Activated CD8-positive, alpha-beta T cell treated with anti-CD3 and anti-CD28 coated beads for 36 hours (primary cell): ENCODE measurements around the gene LRMDA. TPM values are rescaled to one million over a fixed set of nuclear protein-coding genes. Genes with fewer than 3 reads are reported as not detected.

Experiments used
- ATAC-seq: fragments of 200-7000 bp; cut with Tn5 transposase; one replicate; pipeline ENCODE4 v1.10.0; 2021; ENCODE audit warnings: mild to moderate bottlenecking, moderate library complexity
- CTCF ChIA-PET: fragments of 350-600 bp; sonication (Branson Sonifier 250); formaldehyde crosslinking; loops from one replicate; lab custom pipeline; 2021; ENCODE audit warnings: antibody characterized with exemption; lab: Charles Lee
- POLR2A ChIA-PET: fragments of 350-600 bp; sonication (Branson Sonifier 250); formaldehyde crosslinking; loops from one replicate; lab custom pipeline; 2021; ENCODE audit warnings: antibody characterized with exemption; lab: Charles Lee
- DNase-seq: peaks from one replicate; pipeline ENCODE4 v3.0.0-alpha.2; 2020
- H3K27ac Mint-ChIP-seq: one replicate; pipeline ENCODE4 v1.8.0; 2021; ENCODE audit warnings: mild to moderate bottlenecking, mixed read lengths
- H3K27me3 Mint-ChIP-seq: one replicate; pipeline ENCODE4 v1.8.0; 2021; ENCODE audit warnings: mixed read lengths
- H3K36me3 Mint-ChIP-seq: one replicate; pipeline ENCODE4 v1.8.0; 2021; ENCODE audit warnings: low read depth, mixed read lengths
- H3K4me1 Mint-ChIP-seq: one replicate; pipeline ENCODE4 v1.8.0; 2021; ENCODE audit warnings: low read depth, mixed read lengths
- H3K4me3 Mint-ChIP-seq: one replicate; pipeline ENCODE4 v1.8.0; 2021; ENCODE audit warnings: mild to moderate bottlenecking, moderate library complexity, mixed read lengths
- H3K9me3 Mint-ChIP-seq: one replicate; pipeline ENCODE4 v1.8.0; 2021; ENCODE audit warnings: mixed read lengths
- intact Hi-C: fragments of 100-400 bp; cut with micrococcal nuclease; formaldehyde crosslinking; loops from one replicate; pipeline ENCODE4 v1.10.0; 2022
- total RNA-seq, 2 experiments: library from RNA; stranded (reverse); gene quantifications; one replicate each; pipeline ENCODE4 v1.2.3, GENCODE V29; 2021
- TF ChIP-seq, protein P1 (sequence below): fragments of 200-600 bp; IDR thresholded peaks from one replicate; pipeline ENCODE4 v1.8.0; 2022; ENCODE audit warnings: antibody characterized with exemption, mild to moderate bottlenecking

LRMDA gene
- total RNA-seq, 2 experiments from 2014 or later, result not detected

DNA sequence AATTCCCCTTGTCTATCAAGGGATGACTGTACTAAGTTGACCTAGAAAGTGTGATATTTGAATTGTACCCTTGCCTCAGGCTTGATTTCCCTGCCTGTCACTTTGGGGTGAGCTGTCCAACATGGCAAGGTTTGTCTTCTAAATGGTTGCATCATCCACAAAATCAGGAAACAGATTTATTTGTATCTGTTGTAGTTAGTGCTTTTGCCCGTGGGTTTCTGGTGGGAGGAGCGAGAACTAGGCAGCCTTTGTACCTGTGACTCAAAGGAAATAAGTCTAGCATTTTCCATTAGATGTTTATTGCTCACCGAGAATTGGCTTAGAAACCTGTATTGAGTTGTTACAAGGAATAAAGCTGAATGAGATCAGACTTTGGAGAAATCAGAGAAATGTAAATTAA lies 650.8 kb downstream of the LRMDA start:
- Mint-ChIP-seq H3K27ac (no peak overlapping the region), H3K9me3 (no peaks in the 10 kb centered on the region), H3K4me1 (no peaks in the 10 kb centered on the region), H3K36me3 (no peaks in the 10 kb centered on the region), H3K27me3 (peaks cover 3% of the 10 kb centered on the region), H3K4me3 (no peak overlapping the region)
- ChIA-PET CTCF (no interaction called here), POLR2A (no interaction called here)
- no peak for ATAC-seq
- TF ChIP-seq, protein P1, sequence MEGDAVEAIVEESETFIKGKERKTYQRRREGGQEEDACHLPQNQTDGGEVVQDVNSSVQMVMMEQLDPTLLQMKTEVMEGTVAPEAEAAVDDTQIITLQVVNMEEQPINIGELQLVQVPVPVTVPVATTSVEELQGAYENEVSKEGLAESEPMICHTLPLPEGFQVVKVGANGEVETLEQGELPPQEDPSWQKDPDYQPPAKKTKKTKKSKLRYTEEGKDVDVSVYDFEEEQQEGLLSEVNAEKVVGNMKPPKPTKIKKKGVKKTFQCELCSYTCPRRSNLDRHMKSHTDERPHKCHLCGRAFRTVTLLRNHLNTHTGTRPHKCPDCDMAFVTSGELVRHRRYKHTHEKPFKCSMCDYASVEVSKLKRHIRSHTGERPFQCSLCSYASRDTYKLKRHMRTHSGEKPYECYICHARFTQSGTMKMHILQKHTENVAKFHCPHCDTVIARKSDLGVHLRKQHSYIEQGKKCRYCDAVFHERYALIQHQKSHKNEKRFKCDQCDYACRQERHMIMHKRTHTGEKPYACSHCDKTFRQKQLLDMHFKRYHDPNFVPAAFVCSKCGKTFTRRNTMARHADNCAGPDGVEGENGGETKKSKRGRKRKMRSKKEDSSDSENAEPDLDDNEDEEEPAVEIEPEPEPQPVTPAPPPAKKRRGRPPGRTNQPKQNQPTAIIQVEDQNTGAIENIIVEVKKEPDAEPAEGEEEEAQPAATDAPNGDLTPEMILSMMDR, result no peak
- DNase-seq, result peak; percentile 5
- intact Hi-C loops, result no loop called here

DNA sequence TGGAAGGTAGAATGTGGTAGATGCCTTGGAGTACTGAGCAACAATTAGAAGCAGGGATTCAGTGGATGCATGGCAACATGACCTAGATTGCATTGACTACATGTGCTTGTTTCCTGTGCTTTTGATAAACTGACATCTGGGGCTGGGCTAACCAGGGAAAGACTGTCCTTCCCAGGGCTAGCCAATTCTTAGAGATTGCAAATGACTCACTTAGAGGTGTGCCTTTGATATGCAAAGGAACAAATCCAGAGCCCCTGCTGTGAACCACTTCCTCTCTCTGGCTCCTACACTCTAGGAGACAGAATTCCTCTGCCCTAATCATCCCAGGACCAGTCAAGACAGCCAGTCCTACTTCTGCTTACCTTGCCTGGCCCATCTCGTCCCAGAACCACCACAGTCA lies 651.5 kb downstream of the LRMDA start:
- ATAC-seq, result no peak
- DNase-seq, result no peak
- Mint-ChIP-seq H3K4me1 (no peaks in the 10 kb centered on the region), H3K4me3 (no peak overlapping the region), H3K27ac (no peak overlapping the region), H3K9me3 (no peaks in the 10 kb centered on the region), H3K36me3 (no peaks in the 10 kb centered on the region), H3K27me3 (peaks cover 3% of the 10 kb centered on the region)
- intact Hi-C loops, result no loop called here
- ChIA-PET CTCF (no interaction called here), POLR2A (no interaction called here)
- TF ChIP-seq, protein P1, result no peak

DNA sequence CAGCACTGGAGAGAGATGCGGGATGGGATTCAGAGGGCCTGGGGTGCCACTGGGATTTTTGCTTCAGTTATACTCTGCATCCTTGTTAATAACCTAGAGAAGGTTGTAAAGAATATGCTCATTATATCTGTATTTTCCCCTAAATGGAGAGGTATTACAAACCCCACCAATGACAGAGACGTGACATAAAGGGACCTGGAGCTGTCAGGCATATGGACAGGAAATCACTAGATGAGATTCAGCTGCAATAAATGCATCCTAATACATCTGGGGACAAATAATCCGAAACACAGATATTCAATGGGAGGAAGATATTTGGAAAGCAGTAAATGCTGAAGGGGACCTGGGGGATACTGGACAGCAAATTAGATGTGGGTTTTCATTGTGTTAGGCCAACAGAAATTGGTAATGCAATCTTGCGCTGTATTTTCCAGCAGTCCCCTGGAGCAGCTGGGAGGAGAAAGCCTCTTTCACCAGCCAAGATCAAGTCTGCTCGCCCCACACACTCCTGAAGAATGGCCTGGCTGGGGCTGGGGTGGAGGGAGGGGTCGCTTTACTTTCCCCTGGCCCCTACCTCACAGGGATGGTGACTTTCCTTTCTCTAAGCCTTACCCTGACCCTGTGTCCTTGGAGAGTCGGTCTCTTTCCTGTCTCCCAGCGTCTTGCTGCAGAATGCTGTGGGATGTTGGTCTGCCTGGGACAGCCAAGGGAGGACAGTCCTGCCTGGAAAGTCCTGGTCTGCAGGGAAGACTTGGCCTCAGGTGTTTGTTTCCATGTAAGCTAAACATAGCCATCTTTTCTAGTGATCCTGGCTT lies 653.8 kb downstream of the LRMDA start:
- CTCF ChIA-PET, result no interaction called here
- Mint-ChIP-seq H3K36me3 (no peaks in the 10 kb centered on the region), H3K4me1 (no peaks in the 10 kb centered on the region), H3K9me3 (no peaks in the 10 kb centered on the region), H3K27ac (no peak overlapping the region), H3K4me3 (no peak overlapping the region), H3K27me3 (peaks cover 3% of the 10 kb centered on the region)
- ATAC-seq (no peak), DNase-seq (no peak)
- TF ChIP-seq, protein P1, result no peak
- intact Hi-C loops, result no loop called here
- POLR2A ChIA-PET, result no interaction called here

DNA sequence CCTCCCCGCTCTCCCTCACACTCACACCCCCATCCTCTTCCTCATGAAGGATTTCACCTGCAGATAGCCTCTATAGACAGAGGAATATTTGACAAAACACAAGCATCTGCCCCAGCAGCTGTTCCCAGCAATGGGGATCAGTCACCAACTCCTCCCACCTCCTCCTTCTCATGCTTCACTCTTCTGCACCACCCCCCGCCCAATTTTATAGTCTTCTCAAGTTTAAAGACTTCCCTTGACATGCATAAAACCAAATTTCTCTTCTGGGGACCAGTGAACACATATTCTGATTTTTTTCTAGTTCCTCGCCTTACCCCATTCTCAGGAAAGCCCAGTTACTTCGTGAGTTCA lies 654.4 kb downstream of the LRMDA start:
- no peak overlapping the region for H3K4me3 Mint-ChIP-seq
- no peaks in the 10 kb centered on the region for H3K36me3 Mint-ChIP-seq
- H3K9me3 Mint-ChIP-seq, result no peaks in the 10 kb centered on the region
- ATAC-seq (no peak), DNase-seq (no peak)
- POLR2A ChIA-PET, result no interaction called here
- H3K27ac Mint-ChIP-seq, result no peak overlapping the region
- CTCF ChIA-PET, result no interaction called here
- no peaks in the 10 kb centered on the region for H3K4me1 Mint-ChIP-seq
- intact Hi-C loops, result no loop called here
- TF ChIP-seq, protein P1, result no peak
- peaks cover 3% of the 10 kb centered on the region for H3K27me3 Mint-ChIP-seq

DNA sequence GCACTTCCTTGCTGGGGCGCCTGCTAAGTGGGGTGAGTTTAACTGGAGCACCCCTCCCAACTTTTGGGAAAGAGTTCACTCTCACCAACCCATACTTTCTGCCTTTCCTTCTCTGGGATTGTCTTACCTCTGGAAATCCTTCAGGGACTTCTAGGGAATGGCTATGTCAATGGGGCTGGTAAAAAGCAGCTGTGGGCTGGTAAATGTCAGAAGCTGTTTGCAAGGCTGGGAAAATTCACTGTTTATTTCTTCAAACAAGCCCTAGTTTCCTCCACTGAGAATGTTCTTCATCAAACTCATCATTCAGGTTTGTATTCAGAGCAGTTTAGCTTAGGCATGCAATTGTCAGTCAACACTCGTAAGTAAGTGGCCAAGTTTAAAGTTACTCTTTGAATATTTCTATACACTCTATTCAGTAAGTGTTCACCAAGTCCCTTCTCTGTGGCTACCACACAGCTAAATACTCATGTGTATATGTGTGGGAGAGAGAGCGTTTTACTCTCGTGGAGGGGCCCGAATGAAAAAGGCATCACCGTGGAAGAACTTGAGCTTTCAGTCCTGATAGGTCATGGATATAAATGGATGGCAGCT lies 654.8 kb downstream of the LRMDA start:
- ChIA-PET POLR2A (no interaction called here), CTCF (no interaction called here)
- ATAC-seq, result no peak
- TF ChIP-seq, protein P1, result no peak
- no peaks in the 10 kb centered on the region for H3K36me3 Mint-ChIP-seq
- peaks cover 3% of the 10 kb centered on the region for H3K27me3 Mint-ChIP-seq
- H3K4me3 Mint-ChIP-seq, result no peak overlapping the region
- H3K4me1 Mint-ChIP-seq, result no peaks in the 10 kb centered on the region
- intact Hi-C loops, result no loop called here
- H3K9me3 Mint-ChIP-seq, result no peaks in the 10 kb centered on the region
- DNase-seq, result no peak
- no peak overlapping the region for H3K27ac Mint-ChIP-seq
